ENCODE measurements around the gene JCHAIN. TPM values are rescaled to one million over a fixed set of nuclear protein-coding genes. Genes with fewer than 3 reads are reported as not detected.

JCHAIN gene
- total and polyA plus RNA-seq, 2 of the 13 experiments (the other 11 are each of a cell fraction or from before 2014, with no cell fraction given), result not detected

GRCh38 chr4:70614184-70614555 lies 52.1 kb downstream of the JCHAIN start:
- ChIA-PET POLR2A (no interaction called here), CTCF (ENCODE audit: low intra/inter-chr PET ratio, low total read pairs) (no interaction called here)
- TF ChIP-seq SIN3B (IDR thresholded peaks at IDR 0.05; ENCODE audit: low read length) (no peak), NCOA5 (CRISPR knock-in tag; IDR thresholded peaks at IDR 0.05) (no peak), GABPB1 (CRISPR knock-in tag; IDR thresholded peaks at IDR 0.05) (no peak), GATAD2A (CRISPR knock-in tag; IDR thresholded peaks at IDR 0.05) (no peak), SNAI1 (CRISPR knock-in tag; IDR thresholded peaks at IDR 0.05; ENCODE audit: borderline replicate concordance) (no peak), SMARCC2 (IDR thresholded peaks at IDR 0.05) (no peak), PAWR (CRISPR knock-in tag; IDR thresholded peaks at IDR 0.05; ENCODE audit: borderline replicate concordance) (no peak), JUNB (CRISPR knock-in tag; IDR thresholded peaks at IDR 0.05; ENCODE audit: borderline replicate concordance) (no peak), BRF2 (CRISPR knock-in tag; IDR thresholded peaks at IDR 0.05) (no peak)
- H3K9ac ChIP-seq (ENCODE audit: insufficient read depth, low read depth, low read length), result no peak overlapping the region
- no peaks in the 10 kb centered on the region for H3K79me2 ChIP-seq (ENCODE audit: insufficient read depth, low read length)
- WGBS (ENCODE audit: low lambda C conversion rate), result 91% methylated on average over 3 of the region's 3 CpGs
- no peak overlapping the region for H2AFZ ChIP-seq (ENCODE audit: low read length)
- H3K27ac ChIP-seq (ENCODE audit: extremely low read length, insufficient read depth, low read length), result no peak overlapping the region
- H3K4me2 ChIP-seq (ENCODE audit: low read depth, low read length), result no peak overlapping the region
- in situ Hi-C loops (cut with HindIII; ENCODE audit: extremely low pct_ligation_motif_present, low pct_unique_long_range_greater_than_20kb), result no loop called here
- BruUV-seq (replicated peaks), result no TSS peak
- peaks cover 7% of the 10 kb centered on the region; the same call in 1 of the 2 replicates for H3K4me1 ChIP-seq (ENCODE audit: insufficient read depth, low read length)
- peaks cover 0 to 3% of the 10 kb centered on the region in 2 experiments; a peak in 1 of 5 replicates for H3K27me3 ChIP-seq (ENCODE audit: control insufficient read depth in 1 of 2, insufficient read depth in 2 of 2, low read length in 2 of 2)
- no peak for ATAC-seq
- DNase-seq (ENCODE audit: low spot score), result no peak
- H3K4me3 ChIP-seq (replicated peaks in 1 of 3; ENCODE audit: insufficient read depth in 1 of 3, low read depth in 2 of 3, low read length in 3 of 3), result no peak overlapping the region
- intact Hi-C loops (cut with micrococcal nuclease; ENCODE audit: unreplicated experiment), result no loop called here
- H4K20me1 ChIP-seq (ENCODE audit: insufficient read depth, low read length), result no peaks in the 10 kb centered on the region
- no peak for FAIRE-seq
- no peaks in the 10 kb centered on the region for H3K9me3 ChIP-seq (ENCODE audit: low read length)
- H3K36me3 ChIP-seq (replicated peaks in 1 of 2; ENCODE audit: control insufficient read depth in 1 of 2, insufficient read depth in 2 of 2, low read length in 2 of 2), result no peaks in the 10 kb centered on the region
